Activated CD4-positive, alpha-beta T cell treated with anti-CD3 and anti-CD28 coated beads, Interleukin-2, amount 10 ng/mL, durations not matched to agents 24 days and 14 days (primary cell): ENCODE results near the gene CACNA2D3. TPM values are rescaled to one million over a fixed set of nuclear protein-coding genes. Genes with fewer than 3 reads are reported as not detected.

ENCODE experiments used
- DNase-seq: peaks from one replicate; pipeline ENCODE4 v3.0.0; 2022
- H3K27ac Mint-ChIP-seq: one replicate; pipeline ENCODE4 v1.8.0; 2022; ENCODE audit warnings: mild to moderate bottlenecking, mixed read lengths
- H3K27me3 Mint-ChIP-seq: one replicate; pipeline ENCODE4 v1.8.0; 2022; ENCODE audit warnings: mixed read lengths
- H3K36me3 Mint-ChIP-seq: one replicate; pipeline ENCODE4 v1.8.0; 2022; ENCODE audit warnings: low read depth, mild to moderate bottlenecking, mixed read lengths
- H3K4me1 Mint-ChIP-seq: one replicate; pipeline ENCODE4 v1.8.0; 2021; ENCODE audit warnings: mixed read lengths
- H3K4me3 Mint-ChIP-seq: one replicate; pipeline ENCODE4 v1.8.0; 2022; ENCODE audit warnings: mild to moderate bottlenecking, moderate library complexity, mixed read lengths
- H3K9me3 Mint-ChIP-seq: one replicate; pipeline ENCODE4 v1.8.0; 2021; ENCODE audit warnings: mixed read lengths
- intact Hi-C: fragments of 100-400 bp; cut with micrococcal nuclease; formaldehyde crosslinking; loops from one replicate; pipeline ENCODE4 v1.15.1; 2023
- total RNA-seq: library from RNA; stranded (reverse); gene quantifications from 2 replicates; pipeline ENCODE4 v1.2.3, GENCODE V29; 2022

The CACNA2D3 gene
- total RNA-seq, 1 donor from 2014 or later, result not detected

- no peak overlapping the region for H3K4me3 Mint-ChIP-seq
- no peak overlapping the region for H3K27ac Mint-ChIP-seq
- H3K4me1 Mint-ChIP-seq, result no peaks in the 10 kb centered on the region
- peaks cover 6% of the 10 kb centered on the region for H3K9me3 Mint-ChIP-seq
- intact Hi-C loops, result no loop called here
- H3K27me3 Mint-ChIP-seq, result peaks cover 28% of the 10 kb centered on the region
- no peak for DNase-seq
- no peaks in the 10 kb centered on the region for H3K36me3 Mint-ChIP-seq
Observed at GRCh38 chr3:54642147-54642546, 519.8 kb downstream of the CACNA2D3 start.

GRCh38 chr3:54647721-54648120, 525.4 kb downstream of the CACNA2D3 start:
- no peaks in the 10 kb centered on the region for H3K36me3 Mint-ChIP-seq
- no peak overlapping the region for H3K4me3 Mint-ChIP-seq
- H3K27me3 Mint-ChIP-seq, result no peaks in the 10 kb centered on the region
- no peak overlapping the region for H3K27ac Mint-ChIP-seq
- intact Hi-C loops, result no loop called here
- H3K4me1 Mint-ChIP-seq, result no peaks in the 10 kb centered on the region
- DNase-seq, result no peak
- H3K9me3 Mint-ChIP-seq, result peaks cover 14% of the 10 kb centered on the region

- Mint-ChIP-seq H3K4me3 (no peak overlapping the region), H3K27me3 (no peaks in the 10 kb centered on the region), H3K4me1 (no peaks in the 10 kb centered on the region), H3K36me3 (no peaks in the 10 kb centered on the region), H3K27ac (no peak overlapping the region), H3K9me3 (peaks cover 14% of the 10 kb centered on the region)
- DNase-seq, result no peak
- intact Hi-C loops, result no loop called here
Observed at GRCh38 chr3:54649551-54649950, 527.2 kb downstream of the CACNA2D3 start.

- Mint-ChIP-seq H3K9me3 (peaks cover 8% of the 10 kb centered on the region), H3K27ac (no peak overlapping the region), H3K4me1 (no peaks in the 10 kb centered on the region), H3K36me3 (no peaks in the 10 kb centered on the region), H3K4me3 (no peak overlapping the region), H3K27me3 (no peaks in the 10 kb centered on the region)
- DNase-seq, result no peak
- intact Hi-C loops, result no loop called here
Observed at GRCh38 chr3:54653456-54654195, 531.3 kb downstream of the CACNA2D3 start.

GRCh38 chr3:54654776-54655175, 532.4 kb downstream of the CACNA2D3 start:
- intact Hi-C loops, result no loop called here
- no peak overlapping the region for H3K27ac Mint-ChIP-seq
- H3K4me1 Mint-ChIP-seq, result no peaks in the 10 kb centered on the region

GRCh38 chr3:54659347-54659746, 537.0 kb downstream of the CACNA2D3 start:
- Mint-ChIP-seq H3K9me3 (no peaks in the 10 kb centered on the region), H3K27ac (no peak overlapping the region), H3K4me3 (no peak overlapping the region), H3K36me3 (no peaks in the 10 kb centered on the region), H3K27me3 (no peaks in the 10 kb centered on the region), H3K4me1 (no peaks in the 10 kb centered on the region)
- no peak for DNase-seq
- intact Hi-C loops, result no loop called here

More at GRCh38 chr3:54654776-54655175, 532.4 kb downstream of the CACNA2D3 start:
- Mint-ChIP-seq H3K4me3 (no peak overlapping the region), H3K27me3 (no peaks in the 10 kb centered on the region), H3K9me3 (peaks cover 6% of the 10 kb centered on the region), H3K36me3 (no peaks in the 10 kb centered on the region)
- DNase-seq, result no peak

- intact Hi-C loops, result no loop called here
- H3K4me1 Mint-ChIP-seq, result no peaks in the 10 kb centered on the region
- H3K36me3 Mint-ChIP-seq, result no peaks in the 10 kb centered on the region
- H3K9me3 Mint-ChIP-seq, result no peaks in the 10 kb centered on the region
- no peak overlapping the region for H3K27ac Mint-ChIP-seq
- no peak for DNase-seq
- H3K4me3 Mint-ChIP-seq, result no peak overlapping the region
- no peaks in the 10 kb centered on the region for H3K27me3 Mint-ChIP-seq
Observed at GRCh38 chr3:54660714-54661132, 538.4 kb downstream of the CACNA2D3 start.

- Mint-ChIP-seq H3K4me3 (no peak overlapping the region), H3K4me1 (no peaks in the 10 kb centered on the region), H3K36me3 (no peaks in the 10 kb centered on the region), H3K27me3 (no peaks in the 10 kb centered on the region), H3K9me3 (no peaks in the 10 kb centered on the region), H3K27ac (no peak overlapping the region)
- DNase-seq, result no peak
- intact Hi-C loops, result no loop called here
Observed at GRCh38 chr3:54661151-54661550, 538.8 kb downstream of the CACNA2D3 start.

GRCh38 chr3:54663501-54664011, 541.2 kb downstream of the CACNA2D3 start:
- DNase-seq, result no peak
- no peaks in the 10 kb centered on the region for H3K4me1 Mint-ChIP-seq
- no peak overlapping the region for H3K4me3 Mint-ChIP-seq
- no peaks in the 10 kb centered on the region for H3K36me3 Mint-ChIP-seq
- H3K9me3 Mint-ChIP-seq, result no peaks in the 10 kb centered on the region
- no peaks in the 10 kb centered on the region for H3K27me3 Mint-ChIP-seq
- intact Hi-C loops, result no loop called here
- no peak overlapping the region for H3K27ac Mint-ChIP-seq

- intact Hi-C loops, result no loop called here
- Mint-ChIP-seq H3K4me1 (no peaks in the 10 kb centered on the region), H3K9me3 (no peaks in the 10 kb centered on the region), H3K4me3 (no peak overlapping the region), H3K27ac (no peak overlapping the region), H3K36me3 (no peaks in the 10 kb centered on the region), H3K27me3 (no peaks in the 10 kb centered on the region)
- DNase-seq, result no peak
Observed at GRCh38 chr3:54665016-54665600, 542.8 kb downstream of the CACNA2D3 start.

GRCh38 chr3:54668236-54668635, 545.9 kb downstream of the CACNA2D3 start:
- no peaks in the 10 kb centered on the region for H3K9me3 Mint-ChIP-seq
- H3K27ac Mint-ChIP-seq, result no peak overlapping the region
- no peaks in the 10 kb centered on the region for H3K27me3 Mint-ChIP-seq
- DNase-seq, result no peak
- intact Hi-C loops, result no loop called here
- H3K4me1 Mint-ChIP-seq, result no peaks in the 10 kb centered on the region
- H3K4me3 Mint-ChIP-seq, result no peak overlapping the region
- no peaks in the 10 kb centered on the region for H3K36me3 Mint-ChIP-seq

GRCh38 chr3:54670201-54671000, 548.0 kb downstream of the CACNA2D3 start:
- Mint-ChIP-seq H3K4me1 (no peaks in the 10 kb centered on the region), H3K27me3 (no peaks in the 10 kb centered on the region), H3K9me3 (no peaks in the 10 kb centered on the region), H3K27ac (no peak overlapping the region), H3K36me3 (no peaks in the 10 kb centered on the region), H3K4me3 (no peak overlapping the region)
- DNase-seq, result no peak
- intact Hi-C loops, result no loop called here

GRCh38 chr3:54671511-54671910, 549.2 kb downstream of the CACNA2D3 start:
- H3K4me1 Mint-ChIP-seq, result no peaks in the 10 kb centered on the region
- DNase-seq, result no peak
- no peaks in the 10 kb centered on the region for H3K9me3 Mint-ChIP-seq
- no peaks in the 10 kb centered on the region for H3K27me3 Mint-ChIP-seq
- H3K27ac Mint-ChIP-seq, result no peak overlapping the region
- no peaks in the 10 kb centered on the region for H3K36me3 Mint-ChIP-seq
- intact Hi-C loops, result no loop called here
- H3K4me3 Mint-ChIP-seq, result no peak overlapping the region

- no peaks in the 10 kb centered on the region for H3K36me3 Mint-ChIP-seq
- no peaks in the 10 kb centered on the region for H3K4me1 Mint-ChIP-seq
- no peak overlapping the region for H3K27ac Mint-ChIP-seq
- no peaks in the 10 kb centered on the region for H3K27me3 Mint-ChIP-seq
- H3K4me3 Mint-ChIP-seq, result no peak overlapping the region
- no peak for DNase-seq
- no peaks in the 10 kb centered on the region for H3K9me3 Mint-ChIP-seq
- intact Hi-C loops, result no loop called here
Observed at GRCh38 chr3:54676087-54676486, 553.7 kb downstream of the CACNA2D3 start.
